GM06990 (cell line): Measurements from ENCODE around the gene DNAH3.

ENCODE experiments used
- DNase-seq: peaks from one replicate; pipeline ENCODE4 v3.0.0-alpha.2; 2011; ENCODE audit not compliant: insufficient read length; ENCODE audit errors: extremely low read depth
- H3K27me3 ChIP-seq: replicated peaks from 2 replicates; pipeline ENCODE4 v1.6.0; 2011; ENCODE audit warnings: low read length; ENCODE audit not compliant: control insufficient read depth, insufficient read depth
- H3K36me3 ChIP-seq: 2 replicates; pipeline ENCODE4 v1.5.1; 2011; ENCODE audit warnings: low read length; ENCODE audit not compliant: control insufficient read depth, insufficient read depth
- H3K4me3 ChIP-seq: replicated peaks from 2 replicates; pipeline ENCODE4 v1.5.1; 2011; ENCODE audit warnings: low read depth, mild to moderate bottlenecking, control low read depth, low read length
- CTCF ChIP-seq: IDR thresholded peaks from 2 replicates; pipeline ENCODE4 v1.5.1; 2011; ENCODE audit warnings: low read length, control low read depth, mild to moderate bottlenecking, inconsistent platforms; ENCODE audit not compliant: insufficient read depth, poor library complexity, severe bottlenecking

DNAH3 gene

GRCh38 chr16:20928774-20929411, 221.8 kb downstream of the DNAH3 start:
- TF ChIP-seq CTCF, result no peak
- no peaks in the 10 kb centered on the region for H3K36me3 ChIP-seq
- no peak for DNase-seq

GRCh38 chr16:20925751-20926150, 224.9 kb downstream of the DNAH3 start:
- Histone ChIP-seq H3K4me3 (no peak overlapping the region), H3K27me3 (no peaks in the 10 kb centered on the region), H3K36me3 (no peaks in the 10 kb centered on the region)
- no peak for DNase-seq
- TF ChIP-seq CTCF, result no peak

More at GRCh38 chr16:20928774-20929411, 221.8 kb downstream of the DNAH3 start:
- no peak overlapping the region for H3K4me3 ChIP-seq
- H3K27me3 ChIP-seq, result no peaks in the 10 kb centered on the region

- H3K4me3 ChIP-seq, result no peak overlapping the region
- TF ChIP-seq CTCF, result no peak
- no peaks in the 10 kb centered on the region for H3K27me3 ChIP-seq
- DNase-seq, result no peak
- H3K36me3 ChIP-seq, result no peaks in the 10 kb centered on the region
Observed at GRCh38 chr16:20923876-20924275, 226.8 kb downstream of the DNAH3 start.

GRCh38 chr16:20920799-20921198, 229.8 kb downstream of the DNAH3 start:
- Histone ChIP-seq H3K4me3 (no peak overlapping the region), H3K36me3 (no peaks in the 10 kb centered on the region; the same call in none of the 2 replicates), H3K27me3 (no peaks in the 10 kb centered on the region)
- DNase-seq, result no peak
- no peak for TF ChIP-seq CTCF

- Histone ChIP-seq H3K27me3 (no peaks in the 10 kb centered on the region), H3K4me3 (no peak overlapping the region), H3K36me3 (no peaks in the 10 kb centered on the region; the same call in none of the 2 replicates)
- DNase-seq, result no peak
- no peak for TF ChIP-seq CTCF
Observed at GRCh38 chr16:20920091-20920490, 230.6 kb downstream of the DNAH3 start.

- TF ChIP-seq CTCF, result no peak
- H3K27me3 ChIP-seq, result no peaks in the 10 kb centered on the region
- no peak for DNase-seq
- H3K36me3 ChIP-seq, result no peaks in the 10 kb centered on the region; the same call in none of the 2 replicates
- no peak overlapping the region for H3K4me3 ChIP-seq
Observed at GRCh38 chr16:20918486-20919239, 232.0 kb downstream of the DNAH3 start.
